Endothelial cell of umbilical vein (primary cell): Measurements from ENCODE around the gene GSTO1. TPM values are rescaled to one million over a fixed set of nuclear protein-coding genes. Genes with fewer than 3 reads are reported as not detected.
A peak's percentile ranks its signal among the peaks of the same experiment; 100 is the strongest.

ENCODE experiments used
- BruUV-seq: library from RNA; stranded (reverse); fragments of 400-500 nt; replicated peaks from 2 replicates; lab custom pipeline; 2021; lab: Mats Ljungman, UMichigan
- CTCF ChIA-PET: fragments of 300-600, 350-600 bp; sonication (Branson Sonifier 250); formaldehyde crosslinking; loops from one replicate; lab custom pipeline; 2021; ENCODE audit warnings: antibody characterized with exemption, inconsistent platforms; lab: Charles Lee
- POLR2A ChIA-PET: fragments of 300-600, 350-600 bp; sonication (Branson Sonifier 250); formaldehyde crosslinking; loops from one replicate; lab custom pipeline; 2021; ENCODE audit warnings: antibody characterized with exemption, inconsistent platforms; lab: Charles Lee
- DNase-seq: peaks from one replicate; pipeline ENCODE4 v3.0.0-alpha.2; 2011; ENCODE audit warnings: low read depth, low spot score
- FAIRE-seq: peaks from 2 replicates; lab custom pipeline; 2011; peaks lifted over from hg19 to GRCh38; lab: Jason Lieb, UNC
- H2AFZ ChIP-seq: 2 replicates; pipeline ENCODE4 v1.6.0; 2012; ENCODE audit warnings: low read depth, low read length, control low read depth, inconsistent platforms
- H3K27ac ChIP-seq: 2 replicates; pipeline ENCODE4 v1.5.1; 2011; ENCODE audit warnings: low read depth, mild to moderate bottlenecking, control low read depth, low read length, moderate library complexity; ENCODE audit not compliant: insufficient read depth
- H3K27me3 ChIP-seq, 2 experiments: 2 replicates each; pipeline versions ENCODE4 v1.6.0 to v1.6.1; 2011; ENCODE audit warnings: low read length in 2 of 2, mixed read lengths in 1 of 2; ENCODE audit not compliant: control insufficient read depth in 2 of 2, insufficient read depth in 2 of 2
- H3K36me3 ChIP-seq, 2 experiments: 2 replicates in 1 of 2; 3 replicates in 1 of 2; pipeline ENCODE4 v1.5.1; 2011; ENCODE audit warnings: low read length in 2 of 2, mild to moderate bottlenecking in 1 of 2, moderate library complexity in 1 of 2; ENCODE audit not compliant: control insufficient read depth in 2 of 2, insufficient read depth in 2 of 2; ENCODE audit errors: extremely low read depth in 1 of 2
- H3K4me1 ChIP-seq: 3 replicates; pipeline ENCODE4 v1.5.1; 2011; ENCODE audit warnings: mild to moderate bottlenecking, low read length; ENCODE audit not compliant: control insufficient read depth, insufficient read depth; ENCODE audit errors: extremely low read depth
- H3K4me2 ChIP-seq: 2 replicates; pipeline ENCODE4 v1.6.1; 2011; ENCODE audit warnings: low read length, control low read depth, mixed read lengths; ENCODE audit not compliant: insufficient read depth
- H3K4me3 ChIP-seq, 3 experiments: fragments of 200-600 bp in 1 of 3; sonication (generic), shearing (Covaris generic) in 1 of 3; replicated peaks in 1 of 3; 2 replicates each; pipeline ENCODE4 v1.5.1; 2011 to 2016; ENCODE audit warnings: control low read depth in 3 of 3, low read length in 3 of 3, mild to moderate bottlenecking in 2 of 3, inconsistent platforms in 1 of 3, low read depth in 1 of 3, moderate library complexity in 1 of 3; ENCODE audit not compliant: insufficient read depth in 1 of 3
- H3K79me2 ChIP-seq: 2 replicates; pipeline ENCODE4 v1.6.0; 2012; ENCODE audit warnings: low read length, inconsistent platforms; ENCODE audit not compliant: control insufficient read depth, insufficient read depth
- H3K9ac ChIP-seq: replicated peaks from 2 replicates; pipeline ENCODE3; 2011; ENCODE audit warnings: low read length, control low read depth; ENCODE audit not compliant: insufficient read depth; ENCODE audit errors: extremely low read depth
- H3K9me1 ChIP-seq: replicated peaks from 3 replicates; pipeline ENCODE4 v1.6.0; 2011; ENCODE audit warnings: mild to moderate bottlenecking, low read length; ENCODE audit not compliant: control insufficient read depth, insufficient read depth; ENCODE audit errors: extremely low read depth
- H3K9me3 ChIP-seq: replicated peaks from 2 replicates; pipeline ENCODE4 v1.5.1; 2012; ENCODE audit warnings: low read length, inconsistent platforms; ENCODE audit not compliant: control insufficient read depth, insufficient read depth
- H4K20me1 ChIP-seq: replicated peaks from 2 replicates; pipeline ENCODE3; 2011; ENCODE audit warnings: mild to moderate bottlenecking, low read length; ENCODE audit not compliant: control insufficient read depth, insufficient read depth; ENCODE audit errors: extremely low read depth
- EZH2 ChIP-seq: IDR thresholded peaks from 2 replicates; pipeline ENCODE4 v1.6.1; 2012; ENCODE audit warnings: borderline replicate concordance, low read depth, mild to moderate bottlenecking, moderate library complexity, low read length, inconsistent platforms; ENCODE audit not compliant: severe bottlenecking
- FOS ChIP-seq: IDR thresholded peaks from 2 replicates; pipeline ENCODE4 v1.6.1; 2011; ENCODE audit warnings: mild to moderate bottlenecking, low read length, moderate library complexity, borderline replicate concordance; ENCODE audit not compliant: insufficient read depth
- JUN ChIP-seq: IDR thresholded peaks from 2 replicates; pipeline ENCODE4 v1.6.1; 2011; ENCODE audit warnings: borderline replicate concordance, low read depth; ENCODE audit not compliant: insufficient read length, insufficient read depth
- MYC ChIP-seq: IDR thresholded peaks from one replicate; pipeline ENCODE4 v1.6.1; 2011; ENCODE audit warnings: mild to moderate bottlenecking, low read depth, low read length
- POLR2A ChIP-seq: IDR thresholded peaks from 2 replicates; pipeline ENCODE4 v1.6.1; 2012; ENCODE audit warnings: low read depth, mild to moderate bottlenecking, control low read depth, low read length
- POLR2AphosphoS5 ChIP-seq: IDR thresholded peaks from 2 replicates; pipeline ENCODE4 v1.6.1; 2012; ENCODE audit warnings: low read depth, mild to moderate bottlenecking, control low read depth, low read length, moderate library complexity; ENCODE audit not compliant: insufficient read depth
- dilution Hi-C: fragments of 300-500 bp; cut with MboI; formaldehyde crosslinking; loops from one replicate; pipeline ENCODE4 v1.15.0; 2019; ENCODE audit warnings: low sequenced_read_pairs; ENCODE audit not compliant: extremely low pct_ligation_motif_present
- intact Hi-C: fragments of 100-400 bp; cut with micrococcal nuclease; formaldehyde crosslinking; loops from one replicate; pipeline ENCODE4 v1.10.0; 2022
- polyA plus RNA-seq, 4 experiments: library from polyadenylated mRNA; depleted of rRNA in 3 of 4; stranded (reverse) in 3 of 4; unstranded in 1 of 4; fragments of >200 nt; gene quantifications; 2 replicates each; pipeline versions ENCODE4 v1.2.1 to v1.2.3, GENCODE V29; 2011 to 2012; ENCODE audit warnings: missing spikeins in 1 of 4
- total RNA-seq: library from RNA; stranded (reverse); gene quantifications from 2 replicates; pipeline ENCODE4 v1.2.3, GENCODE V29; 2021
- TF ChIP-seq, protein P1 (sequence below): IDR thresholded peaks from 2 replicates; pipeline ENCODE4 v1.6.1; 2011; ENCODE audit not compliant: insufficient read depth, insufficient read length

GSTO1 gene
- total and polyA plus RNA-seq, 2 donors (not counting 3 experiments of a cell fraction or from before 2014, with no cell fraction given) = 124 to 211 TPM

GRCh38 chr10:104260775-104261115, 6.1 kb downstream of the GSTO1 start:
- peak; percentile 92 for TF ChIP-seq JUN
- TF ChIP-seq POLR2AphosphoS5 = peak; percentile 17
- peak; percentile 89 for TF ChIP-seq FOS
- no peak for TF ChIP-seq POLR2A
- H3K4me1 ChIP-seq = peaks cover 63% of the 10 kb centered on the region
- H4K20me1 ChIP-seq = no peaks in the 10 kb centered on the region
- peak overlapping the region; percentile 67 for H3K9ac ChIP-seq
- BruUV-seq = no TSS peak
- intact Hi-C loops (loop anchor here (1.0 kb wide), 1 partner anchor 9 kb away; the partner anchor contains the start of gene GSTO2), dilution Hi-C loops (no loop called here)
- H3K79me2 ChIP-seq = peaks cover 77% of the 10 kb centered on the region
- H3K27ac ChIP-seq = peak overlapping the region; percentile 94
- no peaks in the 10 kb centered on the region for H3K27me3 ChIP-seq
- peak overlapping the region in 1 of 3 experiments; percentile 37 for H3K4me3 ChIP-seq
- ChIA-PET CTCF (interaction anchor here (2.7 kb wide), 1 partner anchor 14 kb away, joined by 21 read pairs; no protein-coding TSS in a partner anchor), POLR2A (no interaction called here)
- H2AFZ ChIP-seq = no peak overlapping the region
- H3K4me2 ChIP-seq = peak overlapping the region; percentile 81
- H3K36me3 ChIP-seq = peaks cover 19 to 27% of the 10 kb centered on the region in 2 experiments
- DNase-seq = peak; percentile 88
- no peaks in the 10 kb centered on the region for H3K9me3 ChIP-seq
- no peaks in the 10 kb centered on the region for H3K9me1 ChIP-seq
- FAIRE-seq = peak; percentile 62

GRCh38 chr10:104262055-104262454, 7.4 kb downstream of the GSTO1 start:
- Histone ChIP-seq H3K9me1 (no peaks in the 10 kb centered on the region), H4K20me1 (no peaks in the 10 kb centered on the region), H3K27ac (peak overlapping the region; percentile 94), H3K36me3 (peaks cover 22 to 33% of the 10 kb centered on the region in 2 experiments), H2AFZ (no peak overlapping the region), H3K79me2 (peaks cover 69% of the 10 kb centered on the region), H3K4me1 (peaks cover 51% of the 10 kb centered on the region), H3K27me3 (no peaks in the 10 kb centered on the region), H3K4me2 (no peak overlapping the region), H3K4me3 (no peak overlapping the region), H3K9ac (no peak overlapping the region), H3K9me3 (no peaks in the 10 kb centered on the region)
- intact Hi-C loops (no loop called here), dilution Hi-C loops (no loop called here)
- CTCF ChIA-PET = interaction anchor here (1.8 to 2.7 kb wide), 2 partner anchors 13 kb away, joined by 12 to 21 read pairs; no protein-coding TSS in a partner anchor
- no TSS peak for BruUV-seq
- DNase-seq = no peak
- POLR2A ChIA-PET = no interaction called here
- FAIRE-seq = no peak
- TF ChIP-seq, protein P1, sequence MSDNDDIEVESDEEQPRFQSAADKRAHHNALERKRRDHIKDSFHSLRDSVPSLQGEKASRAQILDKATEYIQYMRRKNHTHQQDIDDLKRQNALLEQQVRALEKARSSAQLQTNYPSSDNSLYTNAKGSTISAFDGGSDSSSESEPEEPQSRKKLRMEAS = no peak
- TF ChIP-seq EZH2 (no peak), MYC (no peak)
